HG03064 (cell line): Measurements from ENCODE around the gene NUP210L.

Experiments
- ATAC-seq: cut with Tn5 transposase; IDR thresholded peaks from one replicate; pipeline ENCODE4 v1.9.1; 2021; ENCODE audit warnings: low read depth; ENCODE audit not compliant: unreplicated experiment

NUP210L gene

DNA sequence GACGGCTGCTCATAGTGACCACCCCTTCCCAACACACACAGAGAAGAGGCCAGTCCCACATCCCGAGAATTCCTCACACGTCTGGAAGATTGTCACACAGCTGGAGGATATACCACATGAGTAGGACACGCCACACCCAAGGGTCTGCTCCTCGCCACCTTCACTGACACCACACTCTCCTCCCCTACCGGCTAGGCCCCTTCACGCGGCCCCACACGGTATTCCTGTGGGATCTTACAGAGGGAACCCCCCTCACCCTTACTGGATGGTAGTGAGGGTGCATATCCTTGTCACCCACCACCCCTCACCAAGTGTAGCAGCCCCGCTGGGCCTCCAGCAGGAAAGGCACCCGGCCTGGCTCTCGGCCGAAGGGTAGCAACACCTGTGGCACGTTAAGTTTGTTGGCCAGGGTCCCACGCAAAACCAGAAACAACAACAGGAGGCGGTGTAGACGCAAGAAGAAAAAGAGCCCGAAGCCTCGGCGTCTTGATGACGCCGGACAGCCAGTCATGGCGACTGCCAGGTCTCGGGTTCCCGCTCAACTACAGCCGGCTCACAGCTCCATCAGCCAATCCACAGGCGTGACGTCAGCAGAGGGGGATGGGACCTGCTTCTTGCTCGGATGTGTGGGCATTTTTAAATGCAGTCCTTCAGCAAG lies at the start of gene NUP210L:
Gene NUP210L (minus strand): TSS at position 540 of the 658 bp plus-strand sequence.
- ATAC-seq: no peak

DNA sequence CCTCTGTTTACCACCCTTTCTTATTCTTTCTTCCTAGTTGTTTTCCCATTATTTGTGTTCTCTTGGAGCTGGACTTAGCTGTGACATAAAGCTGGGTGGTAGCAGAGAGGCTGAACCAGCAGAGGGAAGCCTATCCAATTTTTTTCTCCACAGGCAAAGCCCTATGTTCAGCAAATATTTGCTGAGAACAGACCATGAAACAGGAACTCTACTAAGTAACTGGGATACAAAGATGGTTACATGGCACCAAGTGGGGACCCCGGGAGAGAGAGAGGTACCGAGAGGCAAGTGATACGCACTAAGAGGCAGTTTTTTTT lies 44.6 kb upstream of the NUP210L start:
- ATAC-seq: no peak

DNA sequence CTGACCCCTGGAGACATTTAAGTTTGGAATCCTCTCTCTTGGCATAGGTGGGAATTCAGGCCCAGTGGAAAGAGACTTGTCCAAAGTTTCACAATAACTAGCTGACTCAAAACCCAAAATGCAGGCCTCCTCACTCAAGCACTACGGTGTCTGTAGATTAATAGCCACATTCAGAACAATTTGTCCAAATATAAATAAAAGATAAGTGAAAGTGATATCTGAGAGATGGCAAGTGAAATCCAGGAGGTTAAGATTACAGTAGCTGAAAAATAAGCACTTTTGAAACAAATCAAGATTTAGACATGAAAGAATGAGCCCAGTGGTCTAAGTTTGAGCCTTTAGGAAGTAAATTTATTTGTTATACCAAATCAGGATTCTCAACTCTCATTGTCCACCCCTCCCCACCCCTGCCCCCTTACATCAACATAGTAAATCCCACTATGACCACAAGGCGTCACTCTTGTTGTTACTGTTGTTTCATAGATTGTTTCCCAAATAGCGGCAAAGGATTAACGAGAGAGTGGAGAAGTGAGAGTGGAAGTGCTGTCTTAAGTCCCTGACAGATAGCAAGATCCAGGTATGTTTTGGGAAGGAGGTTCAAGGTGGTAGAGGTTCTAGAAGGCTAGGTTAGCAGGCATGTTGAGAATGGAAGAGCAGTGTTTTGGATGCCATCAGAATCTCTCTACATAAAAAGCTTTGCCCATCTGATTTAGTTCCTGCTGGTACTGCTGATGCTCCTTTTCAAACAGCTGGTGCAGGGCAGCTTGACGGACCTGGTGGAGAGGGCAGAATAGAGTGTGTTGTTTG lies 44.1 kb upstream of the NUP210L start:
- no peak for ATAC-seq

DNA sequence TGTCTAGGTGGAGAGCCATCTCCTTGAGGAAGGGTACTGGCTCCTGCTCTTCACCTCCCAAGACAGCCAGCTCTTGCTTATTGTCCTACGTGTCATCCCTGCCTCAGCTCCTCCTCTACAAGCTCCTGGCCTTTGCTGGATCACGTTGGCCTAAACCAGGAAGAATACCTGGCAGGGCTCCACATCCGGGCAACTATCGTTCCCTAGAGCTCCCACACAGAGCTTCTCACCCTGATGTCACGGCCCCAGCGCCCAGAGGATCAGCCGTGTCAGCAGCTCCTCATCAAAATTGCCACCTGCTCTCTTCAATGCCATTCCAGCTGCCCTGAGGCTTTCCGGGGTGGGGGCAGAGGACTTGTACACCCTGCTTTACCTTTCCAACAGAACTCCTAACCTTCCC lies 38.9 kb upstream of the NUP210L start:
- no peak for ATAC-seq

DNA sequence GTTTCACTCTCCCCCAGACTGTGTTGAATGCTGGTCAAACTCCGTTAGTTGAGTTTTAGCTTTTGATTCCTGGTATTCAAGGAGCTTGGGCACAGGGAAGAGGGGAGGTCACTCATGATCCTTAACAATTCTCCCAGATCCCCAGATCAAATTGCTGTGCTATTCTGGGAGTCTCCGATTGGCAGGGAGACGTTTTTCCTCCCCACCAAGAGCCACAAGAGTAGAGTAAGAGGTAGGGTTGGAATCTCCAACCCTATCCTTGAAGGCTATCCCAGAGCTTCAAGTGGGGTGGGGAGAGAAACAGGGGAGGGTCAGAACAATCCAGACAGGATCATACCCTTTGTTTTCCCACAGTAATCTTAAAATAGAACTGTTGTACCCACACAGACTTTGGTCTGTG lies 37.6 kb upstream of the NUP210L start:
- no peak for ATAC-seq

DNA sequence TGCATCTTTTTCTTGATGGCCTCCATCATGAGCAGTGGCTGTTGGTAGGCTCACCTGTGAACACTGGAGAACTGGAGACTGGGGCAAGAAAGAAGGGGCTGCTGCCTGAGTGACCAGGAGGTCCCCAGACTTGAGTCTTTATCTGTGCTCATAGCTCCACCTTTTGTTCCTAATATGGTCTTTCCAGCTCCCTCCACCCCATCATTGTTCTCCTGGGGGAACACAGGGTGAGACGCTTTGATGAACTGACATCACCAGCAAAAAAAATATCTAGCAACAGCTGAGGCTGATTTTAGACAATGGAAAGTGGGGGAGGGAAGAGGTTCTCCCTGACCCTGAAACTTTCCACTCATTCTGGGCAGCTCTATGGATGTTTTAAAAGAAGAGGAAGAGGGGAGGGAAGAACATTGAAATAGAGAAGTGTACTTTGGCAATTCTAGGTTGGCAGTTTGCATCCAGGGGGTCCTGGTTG lies 37.2 kb upstream of the NUP210L start, which contains the start of gene TPM3:
Gene TPM3 (minus strand): TSS at position 111 of the 472 bp plus-strand sequence. CDS start 82 bp downstream, at position 29.
- ATAC-seq: no peak

DNA sequence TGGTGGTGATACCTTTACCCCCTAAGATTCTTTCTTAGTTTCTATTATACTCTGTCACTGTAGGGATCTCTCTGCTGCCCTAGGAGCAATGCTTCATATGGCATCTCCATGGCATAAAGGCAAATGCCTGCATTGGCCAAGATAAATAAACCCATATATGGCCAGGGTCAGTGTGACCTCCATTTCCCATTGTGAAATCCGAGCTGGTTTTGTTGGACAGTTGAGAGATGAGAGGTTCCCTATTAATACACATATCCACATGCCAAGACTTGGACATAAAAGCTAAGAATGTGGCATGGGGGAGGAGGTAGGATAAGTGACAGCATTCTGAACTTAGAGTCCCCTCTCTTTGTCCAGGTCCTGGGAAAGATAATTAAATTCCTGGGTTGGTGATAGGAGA lies 35.7 kb upstream of the NUP210L start:
- ATAC-seq: no peak

DNA sequence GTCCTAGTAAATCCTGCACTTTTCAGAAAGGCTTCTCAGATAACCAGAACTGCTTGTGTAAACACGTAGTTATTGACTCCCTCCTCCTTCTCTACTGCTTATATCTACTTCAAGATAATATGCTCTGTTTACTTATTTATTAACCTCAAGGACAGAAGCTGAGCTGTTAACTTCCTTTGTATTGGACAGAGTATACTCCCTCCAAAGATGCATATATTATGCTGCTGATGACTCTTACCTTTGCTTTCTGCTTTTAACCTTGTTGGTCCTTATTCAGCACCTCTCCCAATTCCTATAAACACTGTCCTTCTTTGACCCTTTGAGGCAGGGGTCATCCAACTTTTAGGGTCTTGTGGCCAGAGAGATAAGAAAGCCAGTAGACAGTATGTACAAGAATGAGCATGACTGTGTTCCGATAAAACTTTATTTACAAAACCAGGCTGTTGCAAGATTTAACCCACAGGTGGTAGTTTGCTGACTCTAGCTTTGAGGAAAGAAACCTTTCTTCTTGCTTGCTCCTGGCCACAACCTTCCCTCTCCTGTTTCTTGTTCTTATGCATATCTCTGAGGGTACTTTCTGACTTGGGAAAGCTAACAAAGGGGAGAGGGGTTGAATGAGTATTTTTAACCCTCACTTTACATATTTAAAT lies 32.1 kb upstream of the NUP210L start:
- ATAC-seq: no peak

DNA sequence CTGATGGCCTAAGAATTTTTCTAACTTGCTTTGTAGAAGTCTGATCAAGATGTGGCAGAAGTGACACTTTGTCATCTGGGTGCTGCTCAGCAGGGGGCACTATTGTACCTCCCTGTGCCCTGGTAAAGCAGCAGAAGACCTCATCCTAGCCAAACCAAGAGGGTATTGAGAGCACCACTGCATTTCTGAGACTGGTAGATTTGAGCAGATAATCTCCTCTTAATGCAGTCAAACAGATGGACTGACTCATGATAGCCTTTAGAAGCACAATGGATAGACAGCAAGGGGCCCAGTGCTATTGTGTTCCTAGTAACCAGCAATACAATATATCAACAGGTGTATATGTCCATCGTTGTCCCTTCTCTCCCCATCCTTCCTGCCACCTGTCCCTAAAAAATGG lies 31.3 kb upstream of the NUP210L start:
- ATAC-seq: no peak

DNA sequence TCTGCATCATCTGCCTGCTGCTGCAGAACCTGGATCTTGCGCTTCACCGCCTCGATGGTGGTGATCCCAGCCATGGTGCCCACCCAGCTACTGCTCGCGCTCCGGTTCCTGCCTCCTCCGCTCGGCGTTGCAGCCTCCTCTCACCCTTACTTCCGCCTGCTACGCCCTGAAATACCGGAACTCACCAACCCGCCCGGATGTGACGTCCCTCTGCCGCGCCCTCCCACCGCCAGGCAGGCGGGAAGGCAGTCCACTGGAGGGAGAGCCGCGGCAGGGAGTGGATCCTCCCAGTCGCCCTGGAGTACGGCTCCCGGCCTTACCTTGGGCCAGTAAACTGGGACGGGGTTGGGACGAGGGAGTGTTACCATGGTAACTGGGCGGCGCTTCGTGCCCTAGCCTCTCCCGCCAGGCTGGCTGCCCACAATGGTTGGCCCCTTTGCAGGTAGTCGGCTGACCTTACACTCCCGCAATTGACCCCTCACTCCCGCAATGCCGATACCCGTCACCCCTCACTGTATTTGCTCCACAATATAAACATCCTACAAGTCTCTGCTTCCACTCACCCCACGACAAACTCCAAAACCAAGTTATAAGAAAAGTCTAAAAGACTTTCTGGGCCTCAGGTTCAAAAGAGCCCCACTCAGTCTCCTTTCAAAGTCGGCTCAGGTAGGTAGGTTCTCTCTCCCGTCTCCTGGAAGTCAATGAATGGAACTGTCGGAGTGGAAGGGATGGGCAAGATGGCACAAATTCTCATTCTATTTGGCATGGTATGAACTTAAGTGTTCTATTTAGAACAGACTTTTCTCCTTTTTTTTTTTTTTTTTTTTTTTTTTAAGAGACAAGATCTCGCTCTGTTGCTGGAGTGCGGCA lies 28.4 kb upstream of the NUP210L start:
- ATAC-seq: peak; percentile 70

DNA sequence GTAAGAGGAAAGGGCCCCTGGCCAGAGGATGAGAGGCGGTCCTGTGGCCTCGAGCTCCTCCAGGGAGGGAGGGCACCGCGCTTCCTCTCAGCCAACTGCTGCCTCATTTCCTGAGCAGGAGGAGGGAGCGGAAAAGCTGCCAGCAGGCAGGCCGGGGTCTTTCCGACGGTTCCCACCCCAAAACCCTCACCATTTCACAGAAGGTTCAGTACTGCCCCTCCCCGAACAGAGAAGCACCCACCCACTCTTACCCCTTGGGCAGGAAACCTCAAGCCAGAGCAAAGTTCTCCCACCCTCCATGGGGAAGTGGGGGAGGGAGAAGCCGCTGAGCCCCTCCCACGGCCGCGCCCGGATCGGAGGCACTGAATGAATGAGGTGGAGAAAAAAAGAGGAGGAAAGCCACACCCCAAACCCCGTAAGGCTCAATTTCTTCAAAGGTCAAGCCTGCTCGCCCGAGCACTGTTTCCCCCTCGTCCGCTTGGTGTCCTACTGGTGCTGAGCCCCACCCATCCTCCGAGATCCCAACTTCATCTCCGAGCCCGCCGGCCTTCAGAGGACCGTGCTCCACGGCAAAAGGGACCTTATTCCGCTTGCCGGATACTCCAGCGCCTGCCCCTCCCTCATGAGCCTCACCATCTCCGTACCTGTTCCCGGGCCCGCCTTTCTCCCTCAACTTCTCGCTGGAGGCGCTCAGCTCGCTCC lies 27.6 kb upstream of the NUP210L start:
- peak; percentile 40 for ATAC-seq

DNA sequence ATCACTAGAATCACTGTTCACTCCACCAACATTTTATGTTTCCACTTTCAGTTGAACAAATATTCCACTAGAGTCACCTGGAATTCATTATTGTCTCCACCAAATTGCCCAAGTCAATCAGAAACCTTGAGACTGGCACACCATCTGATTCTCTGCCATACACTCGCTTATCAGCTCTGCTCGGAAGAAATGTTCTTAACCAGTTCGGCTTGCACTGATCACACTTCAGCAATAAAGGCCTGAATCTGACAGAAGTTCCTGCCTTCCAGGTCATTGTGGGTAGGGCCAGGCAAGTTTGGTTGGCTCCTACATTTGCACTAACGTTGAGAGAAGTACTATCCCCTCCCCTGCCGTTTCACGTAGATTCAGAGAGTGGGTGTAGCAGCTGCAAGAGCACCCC lies 27.1 kb upstream of the NUP210L start:
- ATAC-seq: no peak

DNA sequence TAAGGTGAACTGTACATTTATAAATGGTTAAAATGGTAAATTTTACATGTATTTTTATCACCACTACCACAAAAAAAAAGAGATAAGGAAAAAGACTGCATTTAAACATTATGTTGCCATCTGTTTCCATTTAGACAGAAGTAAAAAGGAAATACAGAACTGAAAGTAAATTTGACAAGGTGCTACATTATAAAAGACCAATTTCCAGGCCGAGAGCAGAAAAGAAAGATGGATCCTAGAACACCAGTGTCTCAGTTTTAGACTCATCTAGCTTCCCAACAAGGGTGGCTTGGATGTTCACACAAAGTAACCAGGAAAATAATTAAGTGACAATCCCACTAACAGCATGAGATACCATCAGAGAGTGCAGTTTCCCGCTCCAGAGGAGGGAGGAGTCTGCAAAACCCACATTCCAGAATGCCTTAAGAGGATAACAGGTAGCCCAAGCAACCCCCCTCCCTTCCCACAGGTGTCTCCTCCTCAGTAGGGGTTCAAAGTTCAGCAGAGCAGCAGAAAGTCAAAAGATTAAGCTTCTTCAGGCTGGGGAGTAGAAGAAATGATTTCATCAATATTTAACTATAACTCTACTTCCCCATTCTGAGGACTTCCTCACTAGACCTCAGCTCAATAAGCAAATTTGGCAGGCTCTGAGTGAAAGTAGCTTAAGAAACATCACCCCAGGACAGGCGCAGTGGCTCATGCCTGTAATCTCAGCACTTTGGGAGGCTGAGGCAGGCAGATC lies 25.2 kb upstream of the NUP210L start:
- ATAC-seq: no peak

DNA sequence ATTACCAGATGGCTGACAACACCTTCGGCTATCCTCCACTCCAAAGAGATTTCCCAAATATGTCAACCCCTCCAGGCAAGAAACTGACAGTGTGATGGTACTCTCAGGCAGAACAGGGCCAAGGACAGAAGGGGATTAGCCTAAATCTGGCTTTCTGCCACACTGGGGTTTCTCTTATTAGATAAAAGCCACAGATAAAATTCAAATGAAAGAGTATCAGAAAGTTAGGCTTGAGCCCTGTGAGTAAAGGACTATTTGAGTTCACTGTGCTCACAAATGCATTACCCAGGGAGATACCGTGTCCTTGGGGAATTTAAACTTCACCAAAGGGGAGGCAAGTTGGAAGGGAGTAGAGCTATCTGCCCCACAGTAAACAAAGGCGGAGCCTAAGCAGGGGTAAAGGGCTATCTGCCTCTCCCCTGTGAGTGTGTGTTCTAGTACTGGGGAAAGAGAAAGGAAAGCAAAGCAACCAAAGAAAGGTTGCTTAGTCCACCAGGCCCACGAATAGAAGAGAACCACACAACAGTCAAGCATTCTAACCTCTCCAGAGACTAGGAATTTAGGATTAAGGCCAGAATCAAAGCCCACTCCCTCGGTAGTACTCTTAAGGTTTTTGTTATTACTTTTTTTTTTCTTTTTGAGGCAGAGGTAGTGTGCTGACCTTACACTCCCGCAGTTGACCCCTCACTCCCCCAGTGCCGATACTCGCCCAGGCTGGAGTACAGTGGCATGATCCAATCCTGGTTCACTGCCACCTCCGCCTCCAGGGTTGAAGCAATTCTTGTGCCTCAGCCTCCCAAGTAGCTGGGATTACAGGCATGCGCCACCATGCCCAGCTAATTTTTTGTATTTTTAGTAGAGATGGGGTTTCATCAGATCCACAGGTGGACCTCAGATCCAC lies 24.3 kb upstream of the NUP210L start:
- ATAC-seq: no peak

DNA sequence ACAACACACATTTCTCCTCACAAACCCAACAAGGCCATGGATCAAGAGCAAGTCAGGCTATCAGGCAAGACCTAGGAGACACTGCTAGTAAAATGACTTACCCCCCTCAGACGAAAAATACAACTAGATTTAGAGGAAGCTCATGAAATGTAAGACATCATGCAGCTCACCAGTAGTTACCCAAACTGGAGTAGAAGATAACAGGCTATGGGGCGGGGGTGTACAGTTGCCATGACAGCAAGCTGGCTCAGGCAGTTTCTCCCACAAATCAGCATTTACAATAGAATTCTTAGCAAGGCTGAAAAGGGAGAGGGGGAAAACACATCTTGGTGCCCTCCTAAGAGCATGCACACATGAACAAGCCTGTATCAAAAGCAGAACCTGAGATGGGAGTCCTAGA lies 23.1 kb upstream of the NUP210L start:
- no peak for ATAC-seq

DNA sequence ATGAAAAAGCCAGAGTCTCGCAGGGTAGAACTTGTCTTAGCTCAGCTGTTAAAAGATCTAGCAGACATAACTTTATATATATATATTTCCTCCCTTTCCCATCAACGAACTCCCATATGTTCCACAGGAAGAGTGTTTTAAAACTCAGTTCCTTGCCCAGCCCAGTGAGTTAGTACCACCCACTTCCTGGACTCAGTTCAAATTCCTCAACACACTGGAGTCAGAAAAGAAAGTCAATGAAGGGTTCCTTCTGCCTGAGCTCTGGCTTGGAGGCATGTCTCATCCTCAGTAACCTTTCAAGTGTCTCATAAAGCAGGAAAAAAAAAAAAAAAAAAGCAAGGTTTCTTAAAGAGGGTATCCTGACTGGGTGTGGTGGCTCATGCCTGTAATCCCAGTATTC lies 21.5 kb upstream of the NUP210L start:
- no peak for ATAC-seq

DNA sequence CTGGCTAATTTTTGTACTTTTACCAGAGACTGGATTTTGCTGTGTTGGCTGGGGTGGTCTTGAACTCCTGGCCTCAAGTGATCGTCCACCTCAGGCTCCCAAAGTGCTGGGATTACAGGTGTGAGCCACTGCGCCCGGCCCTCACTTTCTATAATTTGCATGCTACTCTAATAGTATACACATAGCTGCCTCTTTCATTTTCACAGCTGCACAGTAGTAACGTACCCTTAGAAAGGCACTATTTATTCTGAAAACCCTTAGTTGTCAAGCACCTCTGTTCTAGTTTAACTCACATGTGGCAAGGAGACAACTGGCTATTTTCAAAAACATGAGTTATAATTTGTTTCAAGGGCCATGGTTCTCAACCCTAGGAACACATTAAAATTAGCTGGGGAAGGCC lies 19.8 kb upstream of the NUP210L start:
- no peak for ATAC-seq

DNA sequence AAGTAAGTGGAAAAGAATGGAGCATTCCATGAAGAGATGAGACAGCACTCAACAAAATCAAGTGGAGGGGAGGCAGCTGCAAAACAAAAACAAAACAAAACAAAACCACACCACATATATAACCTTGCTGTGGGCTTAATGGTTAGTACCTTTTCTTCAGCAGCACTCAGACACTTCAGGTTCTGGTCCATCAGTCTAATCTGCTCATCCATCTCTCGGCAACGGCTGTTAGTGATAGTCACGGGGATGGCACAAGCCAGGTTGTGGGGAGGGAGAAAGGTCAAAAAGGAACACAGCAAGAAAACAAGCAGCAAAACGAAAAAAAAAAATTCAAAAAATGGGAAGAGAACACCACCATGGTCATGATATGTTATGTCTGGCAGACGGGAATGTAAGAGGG lies 17.0 kb upstream of the NUP210L start:
- no peak for ATAC-seq
